Measurements from ENCODE around the gene KCTD20.
A peak's percentile ranks its signal among the peaks of the same experiment; 100 is the strongest.
"Not testable (repeated sequence)": the region's sequence is repeated elsewhere in the genome, so short reads cannot be mapped to it uniquely, and the experiment has no call there.

KCTD20 gene

DNA sequence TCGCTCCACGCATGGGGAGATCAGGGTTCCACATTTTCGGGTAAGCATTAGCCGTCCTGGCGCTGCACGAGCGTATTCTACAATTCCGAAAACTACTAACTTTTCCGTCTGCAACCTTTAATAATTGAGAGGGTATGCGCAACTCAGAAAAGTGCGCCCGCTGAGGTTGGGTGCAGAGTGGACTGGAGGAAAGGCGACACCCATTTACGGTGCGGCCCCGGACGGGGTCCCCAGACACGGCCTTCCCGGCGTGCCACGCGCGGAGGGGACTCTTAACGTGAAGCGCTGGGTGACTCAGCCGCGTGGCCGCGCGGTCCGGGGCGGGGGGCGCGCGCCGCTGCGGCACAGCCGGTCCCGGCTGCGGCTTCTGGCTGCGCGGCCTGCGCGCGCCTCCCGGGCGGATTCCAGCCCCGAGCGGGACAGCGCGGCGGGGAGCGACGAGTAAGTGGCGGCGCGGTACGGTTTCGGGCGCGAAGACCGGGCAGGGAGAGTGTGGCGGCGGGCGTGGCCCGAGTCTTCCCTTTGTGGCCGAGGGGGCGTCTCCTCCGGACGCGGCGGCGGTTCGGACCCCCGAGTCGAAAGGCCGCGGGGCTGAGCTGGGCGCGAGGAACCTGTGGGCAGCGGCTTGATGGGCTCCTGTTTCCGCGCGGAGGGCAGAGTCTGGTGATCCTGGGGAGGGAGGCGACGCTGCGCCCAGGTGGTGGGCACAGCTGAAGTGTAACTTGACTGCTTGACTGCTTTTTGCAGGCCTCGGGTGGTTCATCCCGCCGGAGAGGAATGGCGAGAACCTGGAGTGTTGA lies at the start of gene KCTD20, which contains the start of gene PXT1:
Gene KCTD20, plus strand, starts transcription at position 330 of the 800 bp plus-strand sequence. CDS start 27,098 bp downstream, outside the sequence.
Gene PXT1, minus strand, starts transcription at position 184 of the 800 bp plus-strand sequence. CDS start 16,772 bp downstream, outside the sequence.
- DNase-seq = peak; percentile 54

- no peak for DNase-seq
These were observed 42.8 kb upstream of the KCTD20 start for GRCh38 chr6:36399970-36400369.

DNA sequence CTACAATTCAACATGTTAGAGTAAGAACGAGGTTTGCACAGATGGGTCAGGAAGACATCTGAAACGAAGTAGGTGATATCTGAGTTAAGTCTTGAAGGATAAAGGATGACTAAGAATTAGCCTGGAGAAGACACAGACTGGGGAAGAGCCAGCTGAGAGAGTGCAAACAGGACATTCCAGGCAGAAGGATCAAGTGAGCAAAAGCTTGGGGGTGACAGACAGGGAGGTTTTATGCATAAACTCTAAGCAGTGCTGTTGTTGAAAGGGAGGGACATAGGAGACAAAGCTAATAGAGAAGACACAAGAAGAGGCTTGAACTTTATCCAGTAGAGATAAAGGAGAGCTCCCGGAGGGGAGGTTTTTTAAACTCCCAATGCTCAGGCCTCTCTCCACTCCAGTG lies 40.3 kb upstream of the KCTD20 start:
- no peak for DNase-seq

GRCh38 chr6:36404164-36404563 lies 38.6 kb upstream of the KCTD20 start:
- DNase-seq = no peak

DNA sequence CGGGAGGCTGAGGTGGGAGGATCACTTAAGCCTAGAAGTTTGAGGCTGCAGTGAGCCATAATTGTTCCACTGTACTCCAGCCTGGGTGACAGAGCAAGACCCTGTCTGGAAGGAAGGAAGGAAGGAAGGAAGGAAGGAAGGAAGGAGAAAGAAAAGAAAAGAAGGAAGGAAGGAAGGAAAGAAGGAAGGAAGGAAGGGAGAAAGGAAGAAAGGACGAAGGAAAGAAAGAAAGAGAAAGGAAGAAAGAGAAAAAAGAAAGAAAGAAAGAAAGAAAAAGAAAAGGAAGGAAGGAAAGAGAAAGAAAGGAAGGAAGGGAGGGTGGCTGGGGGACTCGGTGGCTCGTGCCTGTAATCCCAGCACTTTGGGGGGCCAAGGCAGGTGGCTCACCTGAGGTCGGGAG lies 33.1 kb upstream of the KCTD20 start:
- DNase-seq = not testable (repeated sequence)

GRCh38 chr6:36413489-36414480 lies 29.0 kb upstream of the KCTD20 start:
- no peak for DNase-seq

DNA sequence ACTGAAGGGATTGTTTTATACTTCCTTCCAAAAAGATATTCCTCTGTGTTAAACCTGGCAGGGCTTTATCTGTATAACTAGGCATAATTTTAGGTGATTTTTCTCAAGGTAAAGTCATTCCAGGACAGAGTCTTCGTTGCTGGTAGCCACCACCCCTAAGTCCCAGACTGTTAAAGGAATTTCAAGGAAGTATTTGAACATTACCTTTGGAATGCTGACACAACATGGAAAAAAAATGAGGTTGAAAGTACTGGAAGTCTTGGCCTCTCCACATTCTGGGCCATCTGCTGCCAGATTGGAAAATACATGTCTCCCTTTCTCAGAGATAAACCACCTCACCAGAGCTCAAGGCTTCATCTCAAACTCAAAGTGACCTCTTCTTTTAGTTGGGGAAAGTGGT lies 28.3 kb upstream of the KCTD20 start:
- no peak for DNase-seq

DNA sequence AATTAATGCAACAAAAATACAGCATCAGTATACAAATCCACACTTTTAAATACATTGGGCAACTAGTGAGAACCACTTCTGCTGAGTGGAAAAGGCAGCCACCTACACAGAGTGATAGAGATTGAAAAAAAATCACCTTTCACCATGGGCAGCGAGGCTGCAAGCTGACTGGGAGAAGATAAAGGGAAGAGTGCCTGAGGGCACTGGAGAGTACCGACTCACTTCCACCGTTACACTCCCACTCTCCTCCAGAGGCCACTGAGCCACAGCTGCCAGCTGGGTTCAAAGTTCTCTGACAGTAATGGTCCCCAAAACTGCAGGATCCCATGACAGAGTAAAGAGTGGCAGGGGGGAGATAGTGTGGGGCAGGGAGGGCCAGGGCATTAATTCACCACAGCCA lies 24.2 kb upstream of the KCTD20 start:
- DNase-seq = no peak

DNA sequence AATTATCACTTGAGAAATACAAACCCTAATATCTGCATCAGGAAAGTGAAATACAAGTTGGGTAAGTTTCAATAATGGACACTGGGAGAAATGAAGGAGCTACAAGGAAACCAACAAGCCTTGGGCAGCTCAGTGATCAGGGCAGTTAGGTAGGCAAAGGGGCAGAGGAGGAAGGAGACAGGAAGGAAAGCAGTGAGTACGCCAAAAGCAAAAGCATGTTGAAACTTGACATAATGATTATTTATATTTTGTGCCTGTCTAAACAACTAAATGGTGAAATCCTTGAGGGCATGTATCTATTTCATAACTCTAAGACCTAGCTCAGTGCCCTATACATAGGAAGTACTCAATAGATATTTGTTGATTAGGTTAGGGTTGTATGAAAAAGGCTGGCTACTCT lies 23.5 kb upstream of the KCTD20 start:
- no peak for DNase-seq

DNA sequence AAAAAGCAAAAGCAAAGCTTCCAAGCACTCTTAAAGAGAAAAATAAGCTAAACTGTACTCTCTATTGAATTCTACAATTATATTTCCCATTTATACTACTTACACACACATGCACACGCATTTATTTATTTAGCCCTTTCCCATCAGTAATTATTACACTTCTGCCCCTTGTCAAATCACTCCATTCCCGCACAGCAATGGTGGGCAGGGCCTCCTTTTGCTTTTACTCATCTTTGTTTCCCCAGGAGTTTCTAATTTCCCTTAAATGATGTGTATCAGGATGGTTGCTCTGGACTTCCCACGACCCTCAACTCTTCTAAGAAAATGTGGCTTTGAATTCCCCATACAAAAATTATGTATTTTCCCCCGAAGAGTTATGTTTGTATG lies 20.1 kb upstream of the KCTD20 start:
- no peak for DNase-seq

GRCh38 chr6:36423101-36423824 lies 19.5 kb upstream of the KCTD20 start:
- DNase-seq = peak; percentile 94

DNA sequence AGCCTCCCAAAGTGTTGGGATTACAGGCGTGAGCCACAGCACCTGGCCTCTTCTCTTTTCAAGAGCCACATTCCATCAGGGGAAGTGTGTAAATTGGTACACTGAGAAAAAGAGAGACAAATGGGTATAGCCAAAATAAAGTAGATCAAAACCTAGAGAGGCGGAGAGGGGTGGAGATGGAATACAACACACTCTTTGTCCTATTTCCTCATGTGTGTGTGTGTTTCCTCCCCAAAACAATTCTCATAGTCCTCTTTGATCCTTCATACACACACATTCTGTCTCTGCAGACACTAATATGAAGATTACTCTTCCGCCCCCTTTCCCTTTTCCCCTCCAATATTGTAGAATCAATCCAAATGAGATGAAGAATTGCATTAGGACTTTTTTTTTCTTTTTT lies 16.2 kb upstream of the KCTD20 start:
- no peak for DNase-seq

GRCh38 chr6:36428911-36429310 lies 13.9 kb upstream of the KCTD20 start:
- DNase-seq = no peak

- no peak for DNase-seq
These were observed 12.4 kb upstream of the KCTD20 start for GRCh38 chr6:36430351-36430750.

DNA sequence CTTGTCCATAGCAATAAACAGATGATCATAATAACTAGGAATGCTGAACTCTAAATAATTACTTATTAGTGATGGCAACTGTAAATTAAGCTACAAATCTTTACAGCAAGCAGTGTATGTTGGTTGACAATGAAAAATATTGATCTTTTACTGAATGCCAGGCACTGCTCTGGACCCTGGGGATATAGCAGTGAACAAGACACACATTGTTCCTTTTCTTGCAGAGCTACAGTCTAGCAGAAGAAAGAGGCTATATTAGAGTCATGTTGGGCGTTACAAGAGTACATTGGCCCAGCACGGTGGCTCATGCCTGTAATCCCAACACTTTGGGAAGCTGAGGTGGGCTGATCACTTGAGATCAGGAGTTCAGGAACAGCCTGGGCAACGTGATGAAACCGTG lies 11.6 kb upstream of the KCTD20 start:
- no peak for DNase-seq

GRCh38 chr6:36432151-36432671 lies 10.6 kb upstream of the KCTD20 start:
- DNase-seq = no peak

- DNase-seq = no peak
These were observed 6.3 kb upstream of the KCTD20 start for GRCh38 chr6:36436466-36436865.

- no peak for DNase-seq
These were observed 1.4 kb upstream of the KCTD20 start for GRCh38 chr6:36441307-36441894.

- DNase-seq = no peak
These were observed 613 bp upstream of the KCTD20 start for GRCh38 chr6:36442103-36442670.

DNA sequence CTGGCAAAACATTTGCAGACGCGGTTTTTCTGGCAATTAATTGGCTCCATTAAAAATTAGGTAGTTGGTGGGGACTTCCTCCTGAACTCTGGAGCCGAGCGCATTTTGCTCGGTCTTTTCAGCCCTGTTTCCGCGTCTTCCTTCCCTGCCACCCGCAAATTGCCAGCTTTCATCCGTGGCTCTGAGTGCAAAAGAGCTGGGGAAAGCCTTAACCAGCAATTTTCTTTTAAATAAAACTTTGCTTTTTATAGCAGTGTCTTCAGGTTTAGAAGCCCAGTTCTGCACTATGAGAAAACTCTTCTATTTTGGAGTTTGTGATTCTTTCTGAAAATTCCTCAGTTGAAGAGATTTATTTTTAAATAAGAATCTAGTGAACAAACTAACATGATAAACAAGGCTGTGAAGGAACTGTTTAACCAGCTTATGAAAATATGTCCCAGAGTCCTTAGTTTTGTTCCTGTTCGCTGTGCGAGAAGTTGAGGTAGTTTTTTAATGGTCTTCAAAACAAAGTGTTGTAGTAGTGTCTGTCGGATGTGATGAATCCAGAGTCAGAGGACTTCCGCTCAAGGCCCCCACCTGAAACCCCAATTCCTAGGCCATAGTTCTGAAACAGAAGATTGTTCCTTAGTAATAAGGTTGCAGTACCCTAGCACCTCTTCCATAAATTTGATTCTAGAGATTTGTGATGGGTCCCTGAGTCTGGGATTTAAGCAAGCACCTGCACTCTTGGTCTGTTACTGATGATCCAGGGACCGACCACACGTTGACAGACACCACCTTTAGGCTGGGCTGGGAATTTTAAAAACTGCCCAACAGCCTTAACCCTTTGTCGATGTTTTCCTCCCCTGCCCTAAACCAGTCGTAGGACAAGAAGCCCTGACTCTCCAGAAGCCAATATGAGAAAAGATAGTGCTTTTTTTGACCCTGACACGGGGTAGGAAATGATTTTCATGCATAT lies 950 bp downstream of the KCTD20 start:
- peak; percentile 26 for DNase-seq

GRCh38 chr6:36444470-36444869 lies 1.7 kb downstream of the KCTD20 start:
- no peak for DNase-seq
